ENCODE measurements around the gene GABBR2.

- TF ChIP-seq EZH2phosphoT487 (IDR thresholded peaks at IDR 0.05; ENCODE audit: borderline replicate concordance, low read depth) (no peak), EP300 (IDR thresholded peaks at IDR 0.05; ENCODE audit: borderline replicate concordance in 1 of 2, low read depth in 1 of 2, low read length in 1 of 2) (no peak), USF2 (IDR thresholded peaks at IDR 0.05; ENCODE audit: borderline replicate concordance, low read depth, low read length) (no peak), RCOR1 (IDR thresholded peaks at IDR 0.05; ENCODE audit: low read length) (no peak), TAF1 (IDR thresholded peaks at IDR 0.05; ENCODE audit: borderline replicate concordance, low read depth, low read length) (no peak), TEAD4 (IDR thresholded peaks at IDR 0.05; ENCODE audit: borderline replicate concordance, insufficient read depth) (no peak), FOSL2 (IDR thresholded peaks at IDR 0.05; ENCODE audit: borderline replicate concordance, low read depth) (no peak), RAD21 (IDR thresholded peaks at IDR 0.05; ENCODE audit: low read length) (no peak), SIN3A (IDR thresholded peaks at IDR 0.05; ENCODE audit: borderline replicate concordance, low read depth, low read length) (no peak)
- TF ChIP-seq, protein P1, sequence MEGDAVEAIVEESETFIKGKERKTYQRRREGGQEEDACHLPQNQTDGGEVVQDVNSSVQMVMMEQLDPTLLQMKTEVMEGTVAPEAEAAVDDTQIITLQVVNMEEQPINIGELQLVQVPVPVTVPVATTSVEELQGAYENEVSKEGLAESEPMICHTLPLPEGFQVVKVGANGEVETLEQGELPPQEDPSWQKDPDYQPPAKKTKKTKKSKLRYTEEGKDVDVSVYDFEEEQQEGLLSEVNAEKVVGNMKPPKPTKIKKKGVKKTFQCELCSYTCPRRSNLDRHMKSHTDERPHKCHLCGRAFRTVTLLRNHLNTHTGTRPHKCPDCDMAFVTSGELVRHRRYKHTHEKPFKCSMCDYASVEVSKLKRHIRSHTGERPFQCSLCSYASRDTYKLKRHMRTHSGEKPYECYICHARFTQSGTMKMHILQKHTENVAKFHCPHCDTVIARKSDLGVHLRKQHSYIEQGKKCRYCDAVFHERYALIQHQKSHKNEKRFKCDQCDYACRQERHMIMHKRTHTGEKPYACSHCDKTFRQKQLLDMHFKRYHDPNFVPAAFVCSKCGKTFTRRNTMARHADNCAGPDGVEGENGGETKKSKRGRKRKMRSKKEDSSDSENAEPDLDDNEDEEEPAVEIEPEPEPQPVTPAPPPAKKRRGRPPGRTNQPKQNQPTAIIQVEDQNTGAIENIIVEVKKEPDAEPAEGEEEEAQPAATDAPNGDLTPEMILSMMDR (IDR thresholded peaks at IDR 0.05): no peak
These were observed 352.4 kb downstream of the GABBR2 start for GRCh38 chr9:98356326-98356725.
